ENCODE results near the gene CNR2. TPM values are rescaled to one million over a fixed set of nuclear protein-coding genes. Genes with fewer than 3 reads are reported as not detected.
"Not testable (repeated sequence)": the region's sequence is repeated elsewhere in the genome, so short reads cannot be mapped to it uniquely, and the experiment has no call there.

CNR2 gene
- total RNA-seq, 1 donor from 2014 or later, result not detected

DNA sequence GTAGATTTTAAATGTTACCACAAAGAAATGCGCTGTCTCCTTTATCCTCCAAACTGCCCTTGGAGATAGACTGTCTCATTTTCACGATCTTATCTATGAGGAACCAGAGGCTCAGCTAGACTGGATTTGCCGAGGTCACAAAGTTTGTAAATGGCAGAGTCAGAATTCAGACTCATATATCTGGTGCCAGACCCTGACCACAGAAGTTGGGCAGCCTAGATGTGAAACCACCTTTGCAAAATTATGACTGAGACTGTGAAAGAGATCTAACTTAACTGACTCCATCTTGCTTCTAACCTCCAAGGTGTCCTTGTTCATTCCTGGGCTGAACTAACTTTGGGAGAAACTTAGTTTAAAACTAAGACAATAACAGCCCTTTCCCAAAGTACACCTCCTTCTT is 14.1 kb downstream of the CNR2 start:
- no peak for ATAC-seq
- DNase-seq, result no peak
- intact Hi-C loops (cut with micrococcal nuclease), result no loop called here

DNA sequence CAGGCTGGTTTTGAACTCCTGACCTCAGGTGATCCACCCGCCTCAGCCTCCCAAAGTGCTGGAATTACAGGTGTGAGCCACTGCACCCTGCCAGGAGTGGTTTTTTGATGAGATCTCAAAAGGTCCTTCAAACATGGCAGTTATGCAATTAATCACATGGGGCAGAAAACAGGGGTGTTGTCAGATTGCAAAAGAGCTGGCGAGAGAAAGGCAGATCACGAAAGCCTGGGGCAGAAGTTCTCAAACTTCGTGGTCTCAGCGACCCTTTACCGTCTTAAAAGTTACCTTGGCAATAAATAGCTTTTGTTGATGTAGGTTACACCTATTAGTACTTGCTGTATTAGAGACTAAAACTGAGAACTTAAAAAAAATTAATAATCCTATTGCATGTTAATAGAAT is 16.1 kb downstream of the CNR2 start:
- intact Hi-C loops (cut with micrococcal nuclease), result no loop called here
- no peak for DNase-seq
- ATAC-seq, result no peak

DNA sequence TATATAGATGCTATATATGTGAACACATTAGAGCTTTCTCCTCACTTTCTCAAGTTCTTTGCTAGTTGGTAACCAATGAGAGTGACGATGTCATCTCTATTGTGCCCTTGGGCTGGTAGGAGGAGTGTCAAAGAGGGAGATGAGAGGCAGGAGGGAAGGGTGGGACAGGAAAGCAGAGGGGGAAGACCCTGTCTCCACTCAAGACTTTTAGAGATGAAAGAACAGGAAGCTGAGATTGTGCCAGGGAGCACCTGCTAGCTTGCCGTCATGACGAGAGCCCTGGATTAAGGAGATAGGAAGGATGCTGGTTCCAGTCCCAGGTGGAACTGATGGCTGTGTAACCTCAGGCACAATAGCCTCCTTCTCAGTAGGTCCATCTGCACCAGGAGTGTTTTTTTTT is 16.7 kb downstream of the CNR2 start:
- intact Hi-C loops (cut with micrococcal nuclease), result no loop called here
- DNase-seq (no peak), ATAC-seq (no peak)

DNA sequence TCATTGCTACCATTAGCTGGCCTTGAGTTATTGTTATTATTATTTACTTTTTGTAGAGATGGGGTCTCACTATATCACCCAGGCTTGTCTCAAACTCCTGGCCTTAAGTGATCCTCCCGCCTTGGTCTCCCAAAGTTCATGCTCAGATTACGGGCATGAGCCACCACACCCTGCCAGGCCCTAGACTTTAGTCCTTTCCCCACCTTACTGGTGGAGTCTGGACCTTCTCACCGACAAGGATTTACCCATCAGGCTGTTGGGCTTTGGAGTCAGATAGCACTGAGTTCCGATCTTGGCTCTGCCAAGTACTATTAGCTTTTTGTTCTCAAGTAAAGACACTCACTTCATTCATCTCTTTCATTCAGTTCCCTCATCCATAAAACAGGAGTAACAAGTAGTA is 17.2 kb downstream of the CNR2 start:
- no peak for DNase-seq
- intact Hi-C loops (cut with micrococcal nuclease), result no loop called here
- ATAC-seq, result no peak

DNA sequence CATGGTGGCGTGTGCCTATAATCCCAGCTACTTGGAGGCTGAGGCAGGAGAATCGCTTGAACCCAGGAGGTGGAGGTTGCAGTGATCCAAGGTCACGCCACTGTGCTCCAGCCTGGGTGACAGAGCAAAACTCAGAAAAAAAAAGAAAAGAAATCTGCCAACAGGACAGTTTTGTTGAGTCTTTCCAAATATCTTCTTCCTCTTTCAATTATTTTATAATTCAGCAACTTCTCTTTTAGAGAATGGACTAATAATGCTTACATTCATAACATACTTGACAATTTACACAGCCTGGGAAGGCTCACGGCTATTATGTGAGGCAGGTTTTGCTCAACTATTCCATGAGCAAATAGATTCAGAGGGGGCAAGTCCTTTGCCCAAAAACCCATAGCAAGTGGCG is 18.1 kb downstream of the CNR2 start:
- ATAC-seq (peak; percentile 17), DNase-seq (no peak)
- intact Hi-C loops (cut with micrococcal nuclease), result no loop called here

GRCh38 chr1:23889074-23889473 is 24.1 kb downstream of the CNR2 start:
- ATAC-seq, result no peak

GRCh38 chr1:23885222-23885621 is 27.9 kb downstream of the CNR2 start:
- DNase-seq (no peak), ATAC-seq (no peak)
- intact Hi-C loops (cut with micrococcal nuclease), result no loop called here

More at GRCh38 chr1:23889074-23889473, 24.1 kb downstream of the CNR2 start:
- intact Hi-C loops (cut with micrococcal nuclease), result no loop called here
- DNase-seq, result no peak

DNA sequence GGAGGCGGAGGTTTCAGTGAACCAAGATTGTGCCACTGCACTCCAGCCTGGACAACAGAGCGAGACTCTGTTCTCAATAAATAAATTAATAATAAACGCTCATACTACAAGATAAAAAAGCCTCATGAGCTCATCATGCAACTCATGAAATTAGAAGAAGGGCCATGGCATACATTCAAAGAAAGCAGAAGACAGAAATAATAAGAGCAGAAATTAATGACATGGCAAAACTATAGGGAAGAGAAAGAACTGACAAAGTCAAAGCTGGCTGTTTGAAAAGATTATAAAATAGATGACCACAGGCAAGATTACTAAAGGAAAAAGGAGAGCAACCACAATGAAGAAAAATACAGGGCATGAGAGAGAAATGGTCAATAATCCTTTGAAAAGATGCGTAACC is 30.4 kb downstream of the CNR2 start:
- DNase-seq (no peak), ATAC-seq (no peak)
- intact Hi-C loops (cut with micrococcal nuclease), result no loop called here

- ATAC-seq, result no peak
These were observed 33.4 kb downstream of the CNR2 start for GRCh38 chr1:23879809-23880208.

GRCh38 chr1:23878668-23879067 is 34.5 kb downstream of the CNR2 start:
- ATAC-seq (no peak), DNase-seq (no peak)
- intact Hi-C loops (cut with micrococcal nuclease), result no loop called here

More at GRCh38 chr1:23879809-23880208, 33.4 kb downstream of the CNR2 start:
- DNase-seq, result no peak
- intact Hi-C loops (cut with micrococcal nuclease), result no loop called here

- DNase-seq (no peak), ATAC-seq (no peak)
- intact Hi-C loops (cut with micrococcal nuclease), result no loop called here
These were observed 37.8 kb downstream of the CNR2 start for GRCh38 chr1:23875382-23875781.

- ATAC-seq (no peak), DNase-seq (no peak)
- intact Hi-C loops (cut with micrococcal nuclease), result no loop called here
These were observed 40.7 kb downstream of the CNR2 start for GRCh38 chr1:23872421-23872820.

GRCh38 chr1:23869051-23869450 is 44.1 kb downstream of the CNR2 start:
- no peak for ATAC-seq
- DNase-seq, result no peak
- intact Hi-C loops (cut with micrococcal nuclease), result no loop called here

DNA sequence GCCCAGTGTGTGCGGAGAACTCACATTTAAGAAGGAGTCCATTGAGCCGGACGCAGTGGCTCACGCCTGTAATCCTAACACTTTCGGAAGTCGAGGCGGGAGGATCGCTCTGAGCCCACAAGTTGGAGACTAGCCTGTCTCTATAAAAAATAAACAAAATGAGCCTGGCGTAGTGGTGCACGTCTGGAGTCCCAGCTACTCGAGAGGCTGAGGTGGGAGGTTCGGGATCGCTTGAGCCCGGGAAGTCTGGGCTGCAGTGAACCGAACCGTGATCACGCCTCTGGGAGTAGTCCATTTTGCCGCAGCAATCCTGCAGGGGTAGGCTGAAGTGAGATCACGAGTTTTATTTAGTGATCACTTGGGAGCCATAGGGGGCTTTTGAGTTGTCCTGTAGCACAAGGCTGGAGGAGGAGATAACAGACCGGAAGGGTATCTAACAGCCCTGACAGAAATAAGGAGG is 44.6 kb downstream of the CNR2 start:
- intact Hi-C loops (cut with micrococcal nuclease), result no loop called here
- peak; percentile 34 for ATAC-seq
- no peak for DNase-seq

DNA sequence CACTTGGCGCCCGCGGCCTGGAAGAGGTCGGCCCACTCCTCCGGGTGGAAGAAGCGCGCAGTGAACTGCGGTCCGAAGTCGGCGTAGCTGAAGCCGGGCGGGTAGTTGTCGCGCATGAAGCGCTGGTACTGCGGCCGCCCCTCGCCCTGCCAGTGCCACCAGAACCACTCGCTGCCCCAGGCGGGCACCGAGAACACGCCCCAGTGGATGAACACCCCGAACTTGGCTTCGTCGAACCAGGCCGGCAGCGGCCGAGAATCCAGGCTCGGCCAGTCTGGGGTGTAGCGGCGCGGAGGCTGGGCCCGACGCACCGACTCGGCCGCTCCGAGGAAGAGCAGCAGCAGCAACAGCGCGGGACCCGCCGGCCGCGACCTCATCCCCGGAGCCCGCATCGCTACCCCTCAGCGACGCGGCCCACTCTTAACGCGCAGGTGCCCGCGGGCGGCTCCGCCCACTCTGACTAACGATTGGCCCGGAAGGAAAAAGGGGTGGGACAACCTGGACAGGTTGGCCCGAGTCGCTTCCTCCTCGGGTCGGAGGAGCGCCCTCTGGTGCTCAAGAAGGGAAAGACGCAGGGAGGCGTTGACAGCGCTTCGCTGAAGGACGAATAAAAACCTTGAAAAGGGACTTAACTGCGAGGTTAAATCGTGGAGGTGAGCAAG is 45.1 kb downstream of the CNR2 start, which contains the start of gene FUCA1:
TSS of gene FUCA1 (minus strand) at position 396 of the 662 bp plus-strand sequence. CDS start at position 392, 4 bp downstream.
- DNase-seq (peak; percentile 95), ATAC-seq (peak; percentile 99)
- intact Hi-C loops (cut with micrococcal nuclease), result no loop called here

- ATAC-seq (no peak), DNase-seq (no peak)
- intact Hi-C loops (cut with micrococcal nuclease), result no loop called here
These were observed 45.6 kb downstream of the CNR2 start for GRCh38 chr1:23867542-23867894.

- ATAC-seq (peak; percentile 16), DNase-seq (no peak)
- intact Hi-C loops (cut with micrococcal nuclease), result no loop called here
These were observed 47.6 kb downstream of the CNR2 start for GRCh38 chr1:23865543-23865930.

DNA sequence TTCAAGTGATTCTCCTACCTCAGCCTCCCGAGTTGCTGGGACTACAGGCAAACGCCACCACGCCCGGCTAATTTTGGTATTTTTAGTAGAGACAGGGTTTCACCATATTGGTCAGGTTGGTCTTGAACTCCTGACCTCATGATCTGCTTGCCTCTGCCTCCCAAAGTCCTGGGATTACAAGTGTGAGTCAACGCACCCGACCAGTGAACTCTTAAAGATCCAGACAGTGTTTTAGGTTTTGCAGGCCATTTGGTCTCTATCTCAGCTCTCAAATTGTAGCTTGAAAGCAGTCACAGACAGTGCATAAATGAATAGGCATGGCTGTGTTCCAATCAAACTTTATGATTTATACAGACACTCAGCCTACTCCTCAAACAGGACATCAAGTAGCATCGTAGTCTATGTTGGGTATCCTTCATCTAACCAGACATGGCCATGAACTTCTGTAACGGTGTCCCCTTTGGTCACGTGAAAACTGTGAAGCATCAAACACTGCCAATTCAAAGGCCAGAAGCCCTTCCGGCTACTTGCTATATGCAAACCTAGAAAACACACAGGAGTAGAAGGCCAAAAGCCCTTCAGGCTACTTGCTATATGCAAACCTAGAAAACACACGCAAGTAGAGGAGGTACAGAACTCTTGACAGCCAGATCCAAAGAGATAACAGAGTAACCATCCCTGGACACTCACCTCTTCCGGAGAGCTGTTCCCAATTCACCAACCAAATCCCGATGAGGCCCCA is 48.2 kb downstream of the CNR2 start:
- intact Hi-C loops (cut with micrococcal nuclease), result no loop called here
- DNase-seq (no peak), ATAC-seq (no peak)

DNA sequence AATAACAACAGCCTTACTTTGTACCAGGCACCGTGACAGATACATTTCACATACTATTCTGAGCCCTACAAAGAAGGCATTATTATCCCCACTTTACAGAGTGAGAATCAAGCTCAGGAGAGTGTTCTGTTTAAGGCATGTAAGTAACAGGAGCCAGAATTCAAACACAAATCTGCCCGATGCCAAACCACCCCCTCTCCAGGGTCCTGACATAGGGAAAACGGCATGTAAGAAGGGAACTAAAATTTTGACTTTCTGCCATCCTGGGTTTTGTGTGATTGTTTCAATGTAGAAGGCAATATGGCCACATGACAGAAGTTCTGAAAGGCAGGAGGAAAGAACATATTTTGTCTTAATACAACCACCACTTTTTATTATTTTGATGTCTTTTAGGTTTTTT is 50.5 kb downstream of the CNR2 start:
- DNase-seq, result no peak
- ATAC-seq, result no peak
- intact Hi-C loops (cut with micrococcal nuclease), result no loop called here

GRCh38 chr1:23854568-23854967 is 58.6 kb downstream of the CNR2 start:
- ATAC-seq, result no peak
- intact Hi-C loops (cut with micrococcal nuclease), result no loop called here

DNA sequence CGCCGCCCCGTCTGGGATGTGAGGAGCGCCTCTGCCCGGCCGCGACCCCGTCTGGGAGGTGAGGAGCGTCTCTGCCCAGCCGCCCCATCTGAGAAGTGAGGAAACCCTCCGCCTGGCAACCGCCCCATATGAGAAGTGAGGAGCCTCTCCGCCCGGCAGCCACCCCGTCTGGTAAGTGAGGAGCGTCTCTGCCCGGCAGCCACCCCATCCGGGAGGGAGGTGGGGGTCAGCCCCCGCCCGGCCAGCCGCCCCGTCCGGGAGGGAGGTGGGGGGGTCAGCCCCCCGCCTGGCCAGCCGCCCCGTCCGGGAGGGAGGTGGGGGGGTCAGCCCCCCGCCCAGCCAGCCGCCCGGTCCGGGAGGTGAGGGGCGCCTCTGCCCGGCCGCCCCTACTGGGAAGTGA is 60.0 kb downstream of the CNR2 start:
- DNase-seq; intact Hi-C loops (cut with micrococcal nuclease); ATAC-seq: not testable (repeated sequence)

More at GRCh38 chr1:23854568-23854967, 58.6 kb downstream of the CNR2 start:
- no peak for DNase-seq

All from left ventricle myocardium superior (tissue), 1 donor.